HG02588 (cell line): ENCODE data around the gene CPPED1.
A peak's percentile ranks its signal among the peaks of the same experiment; 100 is the strongest.
"Not testable (repeated sequence)": the region's sequence is repeated elsewhere in the genome, so short reads cannot be mapped to it uniquely, and the experiment has no call there.

ENCODE experiments used
- ATAC-seq: cut with Tn5 transposase; IDR thresholded peaks from one replicate; pipeline ENCODE4 v1.9.1; 2021; ENCODE audit warnings: mild to moderate bottlenecking, moderate library complexity; ENCODE audit not compliant: unreplicated experiment

CPPED1 gene, protein sequence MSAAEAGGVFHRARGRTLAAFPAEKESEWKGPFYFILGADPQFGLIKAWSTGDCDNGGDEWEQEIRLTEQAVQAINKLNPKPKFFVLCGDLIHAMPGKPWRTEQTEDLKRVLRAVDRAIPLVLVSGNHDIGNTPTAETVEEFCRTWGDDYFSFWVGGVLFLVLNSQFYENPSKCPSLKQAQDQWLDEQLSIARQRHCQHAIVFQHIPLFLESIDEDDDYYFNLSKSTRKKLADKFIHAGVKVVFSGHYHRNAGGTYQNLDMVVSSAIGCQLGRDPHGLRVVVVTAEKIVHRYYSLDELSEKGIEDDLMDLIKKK

GRCh38 chr16:12803203-12804093 lies at the start of gene CPPED1:
Gene CPPED1, minus strand, starts transcription at chr16:12803887. Its CDS starts 111 bp downstream, at chr16:12803776.
- ATAC-seq: peak; percentile 79

DNA sequence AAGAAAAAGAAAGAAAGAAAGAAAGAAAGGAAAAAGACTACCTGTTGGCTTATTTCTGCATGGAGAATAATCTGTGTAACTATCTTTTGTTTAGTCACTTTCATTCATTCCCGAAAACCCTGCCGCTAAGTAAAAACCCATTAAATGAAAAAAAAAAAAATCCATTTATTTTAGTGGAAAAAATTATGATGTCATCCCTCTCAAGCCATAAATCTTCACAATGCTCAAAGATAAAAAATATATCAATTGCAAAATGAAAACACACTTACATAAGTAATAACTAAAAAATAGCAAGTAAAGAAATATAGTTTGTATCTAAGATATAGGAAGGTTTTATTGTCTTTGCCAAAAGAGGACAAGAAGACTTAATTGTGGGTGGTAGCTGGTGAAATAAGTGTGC lies 46.5 kb upstream of the CPPED1 start:
- ATAC-seq: no peak

GRCh38 chr16:12846592-12846991 lies 42.9 kb upstream of the CPPED1 start:
- no peak for ATAC-seq

- ATAC-seq: no peak
Measured at GRCh38 chr16:12845282-12845681, 41.6 kb upstream of the CPPED1 start.

DNA sequence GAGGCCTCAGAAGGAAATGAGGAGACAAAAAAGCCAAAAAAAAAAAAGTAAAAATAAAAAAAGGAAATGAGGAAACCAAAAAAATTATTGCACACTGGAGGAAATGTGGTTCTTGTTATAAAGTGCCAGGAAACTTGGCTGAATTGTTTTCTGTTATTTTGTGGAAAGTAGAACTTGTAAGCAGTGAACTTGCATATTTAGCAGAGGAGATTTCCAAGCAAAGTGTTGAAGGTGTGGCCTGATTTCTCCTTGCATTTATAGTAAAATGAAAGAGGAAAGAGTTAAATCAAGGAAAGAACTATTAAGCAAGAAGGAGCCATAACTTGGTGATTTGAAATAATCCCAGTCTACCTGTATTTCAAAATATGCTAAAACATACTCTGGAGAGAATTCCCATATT lies 34.1 kb upstream of the CPPED1 start:
- no peak for ATAC-seq

DNA sequence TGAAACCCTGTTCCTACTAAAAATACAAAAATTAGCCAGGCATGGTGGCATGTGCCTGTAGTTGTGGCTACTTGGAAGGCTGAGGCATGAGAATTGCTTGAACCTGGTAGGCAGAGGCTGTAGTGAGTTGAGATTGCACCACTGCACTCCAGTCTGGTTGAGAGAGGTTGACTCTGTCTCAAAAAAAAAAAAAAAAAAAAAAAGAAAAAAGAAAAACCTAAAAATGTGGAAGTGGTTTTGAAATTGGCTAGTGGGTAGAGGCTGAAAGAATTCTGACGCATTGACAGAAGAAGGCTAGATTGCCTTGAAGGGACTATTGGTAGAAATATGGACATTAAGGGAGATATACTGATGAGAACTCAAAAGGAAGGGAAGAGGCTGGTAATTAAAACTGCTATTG lies 33.6 kb upstream of the CPPED1 start:
- ATAC-seq: no peak

DNA sequence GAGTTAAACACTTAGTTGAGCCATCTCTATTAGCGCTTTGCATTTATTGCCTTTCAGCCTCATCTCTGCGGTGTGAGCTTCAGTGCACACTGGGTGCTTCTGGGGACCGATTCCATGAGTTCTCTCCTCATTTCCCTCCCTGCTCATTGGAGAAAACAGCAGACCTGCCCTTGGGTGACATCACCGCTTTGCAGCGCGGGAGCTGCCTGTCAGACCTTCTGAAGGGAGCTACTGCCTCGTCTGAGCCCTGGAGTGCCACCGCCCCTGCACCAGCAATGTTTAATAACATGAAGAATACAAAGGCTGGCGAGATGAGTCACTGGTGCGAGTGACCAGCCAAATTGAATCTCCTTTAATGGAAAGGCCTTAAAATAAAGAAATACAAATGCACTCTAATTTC lies 30.2 kb upstream of the CPPED1 start:
- no peak for ATAC-seq

- ATAC-seq: no peak
Measured at GRCh38 chr16:12829096-12829888, 25.6 kb upstream of the CPPED1 start.

DNA sequence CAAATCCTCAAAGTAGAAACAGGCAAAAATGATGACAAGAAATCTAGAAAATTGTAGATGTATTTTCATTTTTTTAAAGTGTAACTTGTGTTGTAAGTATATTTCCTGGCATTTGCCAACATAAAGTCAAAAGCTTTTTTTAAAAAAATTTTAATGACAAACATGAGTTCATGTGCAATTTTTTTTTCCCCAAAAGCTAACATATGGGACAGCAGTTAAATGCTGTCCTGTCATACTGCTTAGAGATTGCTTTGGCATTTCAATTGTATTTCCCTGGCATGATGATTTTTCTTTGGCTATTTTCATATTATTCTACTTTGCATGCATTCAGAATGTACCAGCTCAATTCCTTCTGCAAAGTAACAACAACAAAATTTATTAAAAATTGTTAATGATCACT lies 24.5 kb upstream of the CPPED1 start:
- ATAC-seq: no peak

DNA sequence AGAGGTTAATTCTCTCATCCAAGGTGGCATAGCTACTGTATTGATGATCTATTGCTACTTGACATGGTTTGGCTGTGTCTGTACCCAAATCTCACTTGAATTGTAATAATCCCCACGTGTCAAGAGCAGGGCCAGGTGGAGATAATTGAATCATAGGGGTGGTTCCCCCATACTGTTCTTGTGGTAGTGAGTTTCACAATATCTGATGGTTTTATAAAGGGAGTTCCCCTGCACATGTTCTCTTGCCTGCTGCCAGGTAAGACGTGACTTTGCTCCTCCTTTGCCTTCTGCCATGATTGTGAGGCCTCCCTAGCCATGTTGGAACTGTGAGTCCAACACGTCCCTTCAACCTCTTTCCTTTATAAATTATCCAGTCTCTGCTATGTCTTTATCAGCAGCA lies 22.9 kb upstream of the CPPED1 start:
- no peak for ATAC-seq

GRCh38 chr16:12819126-12820117 lies 15.7 kb upstream of the CPPED1 start:
- no peak for ATAC-seq

- no peak for ATAC-seq
Measured at GRCh38 chr16:12818326-12818725, 14.6 kb upstream of the CPPED1 start.

- not testable (repeated sequence) for ATAC-seq
Measured at GRCh38 chr16:12816791-12817214, 13.1 kb upstream of the CPPED1 start.

DNA sequence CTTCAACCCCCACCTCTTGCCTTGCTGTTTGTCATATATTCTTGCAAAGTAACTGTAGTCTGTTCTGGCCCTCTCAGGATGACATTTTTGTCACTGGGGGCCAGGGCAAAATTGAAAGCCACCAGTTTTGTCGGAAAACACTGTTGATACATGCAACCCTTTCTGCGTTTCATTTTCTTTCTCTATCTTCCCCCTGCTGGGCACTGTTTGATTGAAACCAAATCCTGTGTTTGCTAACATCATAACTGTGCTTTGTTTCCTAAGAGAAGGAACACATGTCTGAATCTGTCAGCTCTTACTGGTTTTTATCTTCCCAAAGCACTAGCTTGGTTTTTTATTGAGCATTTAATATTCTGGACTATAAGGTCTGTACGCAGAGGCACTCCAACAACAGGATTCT lies 11.7 kb upstream of the CPPED1 start:
- no peak for ATAC-seq

- ATAC-seq: not testable (repeated sequence)
Measured at GRCh38 chr16:12813734-12814133, 10.0 kb upstream of the CPPED1 start.

GRCh38 chr16:12813321-12813720 lies 9.6 kb upstream of the CPPED1 start:
- ATAC-seq: not testable (repeated sequence)

- ATAC-seq: no peak
Measured at GRCh38 chr16:12811441-12812383, 8.0 kb upstream of the CPPED1 start.

DNA sequence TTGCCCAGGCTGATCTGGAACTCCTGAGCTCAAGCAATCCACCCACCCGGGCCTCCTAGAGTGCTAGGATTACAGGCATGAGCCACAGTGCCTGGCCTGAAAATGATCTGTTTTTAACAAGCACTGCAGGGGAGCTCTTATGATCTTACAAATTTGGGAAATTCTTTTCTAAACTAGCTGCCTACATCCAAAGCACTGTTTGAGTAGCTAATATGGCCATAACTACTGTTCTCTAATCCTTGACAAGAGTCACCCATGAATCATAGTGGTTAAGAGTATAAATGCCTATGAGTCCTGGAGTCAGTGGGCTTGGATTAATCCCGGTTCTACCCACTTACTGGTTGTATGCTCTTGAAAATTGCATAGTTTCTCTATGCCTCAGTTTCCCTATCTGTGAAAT lies 1.4 kb upstream of the CPPED1 start:
- ATAC-seq: no peak

GRCh38 chr16:12804395-12804794 lies 708 bp upstream of the CPPED1 start:
- ATAC-seq: no peak
